HepG2 (cell line): ENCODE measurements around the gene ADCY6. TPM values are rescaled to one million over a fixed set of nuclear protein-coding genes. Genes with fewer than 3 reads are reported as not detected.
A peak's percentile ranks its signal among the peaks of the same experiment; 100 is the strongest.

ENCODE experiments used
- ATRX ChIP-seq: sonication (generic); formaldehyde crosslinking; IDR thresholded peaks from 2 replicates; pipeline ENCODE4 v1.4.0; 2020; ENCODE audit warnings: missing genetic modification reagents, borderline replicate concordance
- BHLHE40 ChIP-seq: IDR thresholded peaks from 2 replicates; pipeline ENCODE4 v1.6.1; 2011; ENCODE audit warnings: low read length, improper control_type of control experiment
- DR1 ChIP-seq: sonication (generic); formaldehyde crosslinking; IDR thresholded peaks from 2 replicates; pipeline ENCODE4 v1.8.0; 2021; ENCODE audit warnings: mild to moderate bottlenecking, missing genetic modification reagents, inconsistent platforms
- GATAD1 ChIP-seq: IDR thresholded peaks from 2 replicates; pipeline ENCODE4 v1.6.1; 2016; ENCODE audit warnings: missing genetic modification reagents, missing compliant biosample characterization
- HMGXB4 ChIP-seq, 2 experiments: sonication (generic) in 1 of 2; formaldehyde crosslinking in 1 of 2; IDR thresholded peaks; 2 replicates each; pipeline versions ENCODE4 v1.4.0 to v1.6.1; 2018 to 2020; ENCODE audit warnings: missing genetic modification reagents in 2 of 2, borderline replicate concordance in 1 of 2, low read depth in 1 of 2, mild to moderate bottlenecking in 1 of 2, missing biosample characterization in 1 of 2
- HOXA9 ChIP-seq: sonication (generic); formaldehyde crosslinking; IDR thresholded peaks from 2 replicates; pipeline ENCODE4 v1.8.1; 2022; ENCODE audit warnings: missing genetic modification reagents, mild to moderate bottlenecking, moderate library complexity, borderline replicate concordance
- ISX ChIP-seq: sonication (generic); formaldehyde crosslinking; conservative IDR thresholded peaks from 2 replicates; pipeline ENCODE4 v1.5.0; 2020; ENCODE audit warnings: missing genetic modification reagents
- MIER2 ChIP-seq: IDR thresholded peaks from 2 replicates; pipeline ENCODE4 v1.6.1; 2016; ENCODE audit warnings: missing biosample characterization, missing genetic modification reagents
- NKX3-1 ChIP-seq: sonication (generic); formaldehyde crosslinking; IDR thresholded peaks from 2 replicates; pipeline ENCODE4 v1.5.0; 2020; ENCODE audit warnings: missing genetic modification reagents
- RBFOX2 ChIP-seq: fragments of 200-400 bp; formaldehyde crosslinking; IDR thresholded peaks from 2 replicates; pipeline ENCODE4 v1.6.1; 2017; ENCODE audit warnings: low read depth, mild to moderate bottlenecking, low read length
- UBTF ChIP-seq: sonication (generic); formaldehyde crosslinking; IDR thresholded peaks from 2 replicates; pipeline ENCODE4 v1.4.0; 2020; ENCODE audit warnings: mild to moderate bottlenecking, missing genetic modification reagents
- ZC3H13 ChIP-seq: sonication (generic); formaldehyde crosslinking; IDR thresholded peaks from 2 replicates; pipeline ENCODE4 v1.8.1; 2023; ENCODE audit warnings: mild to moderate bottlenecking, missing genetic modification reagents, moderate library complexity
- ZFX ChIP-seq: sonication (generic); formaldehyde crosslinking; IDR thresholded peaks from 2 replicates; pipeline ENCODE4 v1.4.0; 2020; ENCODE audit warnings: mild to moderate bottlenecking, low read depth, missing genetic modification reagents, moderate library complexity
- ZNF234 ChIP-seq: sonication (generic); formaldehyde crosslinking; conservative IDR thresholded peaks from 2 replicates; pipeline ENCODE4 v1.5.1; 2020; ENCODE audit warnings: mild to moderate bottlenecking, missing genetic modification reagents
- ZNF331 ChIP-seq: sonication (generic); formaldehyde crosslinking; IDR thresholded peaks from 2 replicates; pipeline ENCODE4 v1.4.0; 2020; ENCODE audit warnings: missing genetic modification reagents
- ZNF33B ChIP-seq: sonication (generic); formaldehyde crosslinking; IDR thresholded peaks from 2 replicates; pipeline ENCODE4 v1.5.1; 2020; ENCODE audit warnings: mild to moderate bottlenecking, missing genetic modification reagents
- ZNF484 ChIP-seq: sonication (generic); formaldehyde crosslinking; IDR thresholded peaks from 2 replicates; pipeline ENCODE4 v1.5.1; 2020; ENCODE audit warnings: mild to moderate bottlenecking, low read depth, missing genetic modification reagents, borderline replicate concordance
- polyA plus RNA-seq, 8 experiments: library from polyadenylated mRNA; depleted of rRNA in 3 of 8; stranded (reverse) in 7 of 8; unstranded in 1 of 8; fragments of >200 nt; fragmentation: Illumina TruSeq in 4 of 8; extraction: Trizol in 4 of 8; gene quantifications; 2 replicates each; pipeline versions ENCODE4 v1.2.1 to v1.2.3, GENCODE V29; 2011 to 2016; ENCODE audit warnings: low read depth in 4 of 8, missing spikeins in 1 of 8, mixed read lengths in 1 of 8; ENCODE audit not compliant: insufficient read depth in 1 of 8
- total RNA-seq, 5 experiments: library from RNA; depleted of rRNA; stranded (reverse); fragments of >200 nt; fragmentation: Illumina TruSeq; extraction: Trizol; gene quantifications; 2 replicates each; pipeline ENCODE4 v1.2.3, GENCODE V29; 2016; ENCODE audit warnings: low read depth in 1 of 5
- TF ChIP-seq, protein P1 (sequence below): sonication (generic); formaldehyde crosslinking; IDR thresholded peaks from 2 replicates; pipeline ENCODE4 v1.4.0; 2020; ENCODE audit warnings: mild to moderate bottlenecking, missing genetic modification reagents
- TF ChIP-seq, protein P2 (sequence below): sonication (generic); formaldehyde crosslinking; IDR thresholded peaks from 2 replicates; pipeline ENCODE4 v1.8.0; 2022; ENCODE audit warnings: mild to moderate bottlenecking, missing genetic modification reagents, moderate library complexity
- TF ChIP-seq, protein P3 (sequence below): sonication (generic); formaldehyde crosslinking; IDR thresholded peaks from 2 replicates; pipeline ENCODE4 v1.5.0; 2020; ENCODE audit warnings: missing genetic modification reagents

The ADCY6 gene
- total and polyA plus RNA-seq, 2 of the 13 experiments (the other 11 are each of a cell fraction or from before 2014, with no cell fraction given): 10.6 to 11.8 TPM

GRCh38 chr12:48788524-48788853, 400 bp downstream of the ADCY6 start (continued):
- TF ChIP-seq UBTF (CRISPR knock-in tag) (peak; percentile 47; the same call in 1 of the 2 replicates), HOXA9 (CRISPR knock-in tag) (0 out of 2 replicates have a peak, but pooled peaks have one; percentile 44), ZNF484 (CRISPR knock-in tag) (no peak), ZFX (CRISPR knock-in tag) (peak; percentile 35; the same call in 1 of the 2 replicates), GATAD1 (CRISPR knock-in tag) (no peak), NKX3-1 (no peak), HMGXB4 (CRISPR knock-in tag; IDR thresholded peaks at IDR 0.05; ENCODE audit: borderline replicate concordance in 1 of 2, low read depth in 1 of 2) (0 out of 4 replicates have a peak, but pooled peaks of 1 of the 2 experiments have one; percentile 24), ATRX (CRISPR knock-in tag) (no peak), ZNF234 (CRISPR knock-in tag) (no peak), MIER2 (CRISPR knock-in tag) (no peak), ISX (CRISPR knock-in tag) (no peak), ZC3H13 (peak; percentile 49; the same call in 1 of the 2 replicates), ZNF331 (no peak), DR1 (CRISPR knock-in tag) (0 out of 2 replicates have a peak, but pooled peaks have one; percentile 20), RBFOX2 (0 out of 2 replicates have a peak, but pooled peaks have one; percentile 20), BHLHE40 (no peak), ZNF33B (no peak)
- TF ChIP-seq, protein P1, sequence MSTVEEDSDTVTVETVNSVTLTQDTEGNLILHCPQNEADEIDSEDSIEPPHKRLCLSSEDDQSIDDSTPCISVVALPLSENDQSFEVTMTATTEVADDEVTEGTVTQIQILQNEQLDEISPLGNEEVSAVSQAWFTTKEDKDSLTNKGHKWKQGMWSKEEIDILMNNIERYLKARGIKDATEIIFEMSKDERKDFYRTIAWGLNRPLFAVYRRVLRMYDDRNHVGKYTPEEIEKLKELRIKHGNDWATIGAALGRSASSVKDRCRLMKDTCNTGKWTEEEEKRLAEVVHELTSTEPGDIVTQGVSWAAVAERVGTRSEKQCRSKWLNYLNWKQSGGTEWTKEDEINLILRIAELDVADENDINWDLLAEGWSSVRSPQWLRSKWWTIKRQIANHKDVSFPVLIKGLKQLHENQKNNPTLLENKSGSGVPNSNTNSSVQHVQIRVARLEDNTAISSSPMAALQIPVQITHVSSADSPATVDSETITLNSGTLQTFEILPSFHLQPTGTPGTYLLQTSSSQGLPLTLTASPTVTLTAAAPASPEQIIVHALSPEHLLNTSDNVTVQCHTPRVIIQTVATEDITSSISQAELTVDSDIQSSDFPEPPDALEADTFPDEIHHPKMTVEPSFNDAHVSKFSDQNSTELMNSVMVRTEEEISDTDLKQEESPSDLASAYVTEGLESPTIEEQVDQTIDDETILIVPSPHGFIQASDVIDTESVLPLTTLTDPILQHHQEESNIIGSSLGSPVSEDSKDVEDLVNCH: no peak
- TF ChIP-seq, protein P2, sequence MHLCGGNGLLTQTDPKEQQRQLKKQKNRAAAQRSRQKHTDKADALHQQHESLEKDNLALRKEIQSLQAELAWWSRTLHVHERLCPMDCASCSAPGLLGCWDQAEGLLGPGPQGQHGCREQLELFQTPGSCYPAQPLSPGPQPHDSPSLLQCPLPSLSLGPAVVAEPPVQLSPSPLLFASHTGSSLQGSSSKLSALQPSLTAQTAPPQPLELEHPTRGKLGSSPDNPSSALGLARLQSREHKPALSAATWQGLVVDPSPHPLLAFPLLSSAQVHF (CRISPR knock-in tag): no peak
- TF ChIP-seq, protein P3, sequence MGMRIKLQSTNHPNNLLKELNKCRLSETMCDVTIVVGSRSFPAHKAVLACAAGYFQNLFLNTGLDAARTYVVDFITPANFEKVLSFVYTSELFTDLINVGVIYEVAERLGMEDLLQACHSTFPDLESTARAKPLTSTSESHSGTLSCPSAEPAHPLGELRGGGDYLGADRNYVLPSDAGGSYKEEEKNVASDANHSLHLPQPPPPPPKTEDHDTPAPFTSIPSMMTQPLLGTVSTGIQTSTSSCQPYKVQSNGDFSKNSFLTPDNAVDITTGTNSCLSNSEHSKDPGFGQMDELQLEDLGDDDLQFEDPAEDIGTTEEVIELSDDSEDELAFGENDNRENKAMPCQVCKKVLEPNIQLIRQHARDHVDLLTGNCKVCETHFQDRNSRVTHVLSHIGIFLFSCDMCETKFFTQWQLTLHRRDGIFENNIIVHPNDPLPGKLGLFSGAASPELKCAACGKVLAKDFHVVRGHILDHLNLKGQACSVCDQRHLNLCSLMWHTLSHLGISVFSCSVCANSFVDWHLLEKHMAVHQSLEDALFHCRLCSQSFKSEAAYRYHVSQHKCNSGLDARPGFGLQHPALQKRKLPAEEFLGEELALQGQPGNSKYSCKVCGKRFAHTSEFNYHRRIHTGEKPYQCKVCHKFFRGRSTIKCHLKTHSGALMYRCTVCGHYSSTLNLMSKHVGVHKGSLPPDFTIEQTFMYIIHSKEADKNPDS: no peak
